Measurements from ENCODE around the gene CACNB4. TPM values are rescaled to one million over a fixed set of nuclear protein-coding genes. Genes with fewer than 3 reads are reported as not detected.
"Not testable (repeated sequence)": the region's sequence is repeated elsewhere in the genome, so short reads cannot be mapped to it uniquely, and the experiment has no call there.

The CACNB4 gene
- total RNA-seq, 1 experiment from 2014 or later, result 0.29 TPM

- DNase-seq (ENCODE audit: low read depth), result no peak
These were observed 152.5 kb downstream of the CACNB4 start for GRCh38 chr2:151946250-151946884.

GRCh38 chr2:151945602-151946001 is 153.2 kb downstream of the CACNB4 start:
- no peak for DNase-seq (ENCODE audit: low read depth)

GRCh38 chr2:151945186-151945585 is 153.7 kb downstream of the CACNB4 start:
- no peak for DNase-seq (ENCODE audit: low read depth)

- DNase-seq (ENCODE audit: low read depth), result no peak
These were observed 155.4 kb downstream of the CACNB4 start for GRCh38 chr2:151943461-151943860.

GRCh38 chr2:151942540-151943205 is 156.2 kb downstream of the CACNB4 start:
- DNase-seq (ENCODE audit: low read depth), result not testable (repeated sequence)

GRCh38 chr2:151937966-151938365 is 160.9 kb downstream of the CACNB4 start:
- no peak for DNase-seq (ENCODE audit: low read depth)

GRCh38 chr2:151936626-151937025 is 162.2 kb downstream of the CACNB4 start:
- DNase-seq (ENCODE audit: low read depth), result no peak

GRCh38 chr2:151933266-151933804 is 165.5 kb downstream of the CACNB4 start:
- DNase-seq (ENCODE audit: low read depth), result no peak

GRCh38 chr2:151931756-151932155 is 167.1 kb downstream of the CACNB4 start:
- DNase-seq (ENCODE audit: low read depth), result no peak

- DNase-seq (ENCODE audit: low read depth), result no peak
These were observed 167.7 kb downstream of the CACNB4 start for GRCh38 chr2:151931030-151931611.

- no peak for DNase-seq (ENCODE audit: low read depth)
These were observed 168.8 kb downstream of the CACNB4 start for GRCh38 chr2:151930042-151930441.

GRCh38 chr2:151928380-151928779 is 170.5 kb downstream of the CACNB4 start:
- no peak for DNase-seq (ENCODE audit: low read depth)

GRCh38 chr2:151927501-151928221 is 171.2 kb downstream of the CACNB4 start:
- DNase-seq (ENCODE audit: low read depth), result peak; percentile 24

- DNase-seq (ENCODE audit: low read depth), result no peak
These were observed 175.8 kb downstream of the CACNB4 start for GRCh38 chr2:151922845-151923666.

- no peak for DNase-seq (ENCODE audit: low read depth)
These were observed 179.1 kb downstream of the CACNB4 start for GRCh38 chr2:151919786-151920185.

GRCh38 chr2:151918308-151918707 is 180.5 kb downstream of the CACNB4 start:
- DNase-seq (ENCODE audit: low read depth), result no peak

- DNase-seq (ENCODE audit: low read depth), result no peak
These were observed 182.2 kb downstream of the CACNB4 start for GRCh38 chr2:151916632-151917031.

GRCh38 chr2:151915629-151916025 is 183.2 kb downstream of the CACNB4 start:
- DNase-seq (ENCODE audit: low read depth), result not testable (repeated sequence)

GRCh38 chr2:151914989-151915628 is 183.7 kb downstream of the CACNB4 start:
- DNase-seq (ENCODE audit: low read depth), result no peak

- DNase-seq (ENCODE audit: low read depth), result no peak
These were observed 190.5 kb downstream of the CACNB4 start for GRCh38 chr2:151908204-151908882.
